B cell (primary cell): ENCODE results near the gene PSMC3IP. TPM values are rescaled to one million over a fixed set of nuclear protein-coding genes. Genes with fewer than 3 reads are reported as not detected.
"Not testable (repeated sequence)": the region's sequence is repeated elsewhere in the genome, so short reads cannot be mapped to it uniquely, and the experiment has no call there.

ENCODE experiments used
- ATAC-seq: fragments of 200-7000 bp; cut with Tn5 transposase; one replicate; pipeline ENCODE4 v1.10.0; 2021; ENCODE audit warnings: low read depth, mild to moderate bottlenecking, moderate number of reproducible peaks, moderate library complexity
- CTCF ChIA-PET: fragments of 350-600 bp; sonication (Branson Sonifier 250); formaldehyde crosslinking; loops from one replicate; lab custom pipeline; 2021; ENCODE audit warnings: antibody characterized with exemption, inconsistent platforms; lab: Charles Lee
- POLR2A ChIA-PET: fragments of 350-600 bp; sonication (Branson Sonifier 250); formaldehyde crosslinking; loops from one replicate; lab custom pipeline; 2021; ENCODE audit warnings: antibody characterized with exemption; lab: Charles Lee
- DNase-seq: peaks from one replicate; pipeline ENCODE4 v3.0.0; 2013
- H2AFZ ChIP-seq: 2 replicates; pipeline ENCODE4 v1.6.1; 2012; ENCODE audit warnings: mild to moderate bottlenecking, low read depth, low read length; ENCODE audit not compliant: insufficient read depth, poor library complexity, severe bottlenecking
- H3K27ac ChIP-seq, 2 donors: 1 replicate in 1 of 2; 2 replicates in 1 of 2; pipeline ENCODE4 v1.5.1; 2012 to 2013; ENCODE audit warnings: low read length in 2 of 2, mild to moderate bottlenecking in 2 of 2, moderate library complexity in 1 of 2
- H3K27me3 ChIP-seq, 4 experiments: fragments of 200-600 bp in 1 of 4; sonication (generic) in 1 of 4; replicated peaks in 1 of 4; 1 replicate in 2 of 4; 2 replicates in 2 of 4; pipeline versions ENCODE4 v1.6.1 to v1.7.0; 2013 to 2016; ENCODE audit warnings: low read length in 3 of 4, mild to moderate bottlenecking in 2 of 4, mixed read lengths in 1 of 4, moderate library complexity in 1 of 4; ENCODE audit not compliant: insufficient read depth in 4 of 4, control insufficient read depth in 3 of 4; ENCODE audit errors: control extremely low read depth in 1 of 4
- H3K36me3 ChIP-seq, 2 experiments: replicated peaks in 1 of 2; 1 replicate in 1 of 2; 2 replicates in 1 of 2; pipeline versions ENCODE4 v1.6.1 to v1.7.1; 2013; ENCODE audit warnings: low read length in 1 of 2; ENCODE audit not compliant: insufficient read depth in 2 of 2, control insufficient read depth in 1 of 2; ENCODE audit errors: control extremely low read depth in 1 of 2, extremely low read depth in 1 of 2
- H3K4me1 ChIP-seq, 2 donors: fragments of 200-600 bp in 1 of 2; sonication (generic) in 1 of 2; 1 replicate in 1 of 2; 2 replicates in 1 of 2; pipeline versions ENCODE4 v1.5.1 to v1.6.1; 2013 to 2017; ENCODE audit warnings: low read length in 2 of 2; ENCODE audit not compliant: control insufficient read depth in 2 of 2, insufficient read depth in 2 of 2
- H3K4me2 ChIP-seq: replicated peaks from 2 replicates; pipeline ENCODE3; 2012; ENCODE audit warnings: mild to moderate bottlenecking, low read depth, low read length; ENCODE audit not compliant: poor library complexity, severe bottlenecking
- H3K4me3 ChIP-seq, 5 experiments: fragments of 200-600 bp in 1 of 5; sonication (generic) in 1 of 5; 1 replicate in 3 of 5; 2 replicates in 2 of 5; pipeline versions ENCODE4 v1.5.1 to v1.7.0; 2011 to 2016; ENCODE audit warnings: low read length in 4 of 5, mild to moderate bottlenecking in 4 of 5, low read depth in 2 of 5, control low read depth in 1 of 5, moderate library complexity in 1 of 5; ENCODE audit not compliant: insufficient read depth in 1 of 5; ENCODE audit errors: control extremely low read depth in 1 of 5, extremely low read depth in 1 of 5
- H3K79me2 ChIP-seq: fragments of 200-600 bp; sonication (generic); one replicate; pipeline ENCODE4 v1.6.0; 2016; ENCODE audit warnings: low read length; ENCODE audit not compliant: control insufficient read depth, insufficient read depth
- H3K9ac ChIP-seq: fragments of 200-600 bp; sonication (generic); 2 replicates; pipeline ENCODE4 v1.6.1; 2017; ENCODE audit warnings: mild to moderate bottlenecking, low read length, moderate library complexity
- H3K9me3 ChIP-seq, 3 donors: one replicate each; pipeline versions ENCODE4 v1.6.1 to v1.7.1; 2013; ENCODE audit warnings: low read length in 2 of 3; ENCODE audit not compliant: control insufficient read depth in 2 of 3, insufficient read depth in 1 of 3; ENCODE audit errors: control extremely low read depth in 1 of 3
- H4K20me1 ChIP-seq: 2 replicates; pipeline ENCODE4 v1.6.0; 2012; ENCODE audit warnings: mild to moderate bottlenecking, low read length; ENCODE audit not compliant: insufficient read depth, control insufficient read depth, poor library complexity, severe bottlenecking
- H3K27ac Mint-ChIP-seq: one replicate; pipeline ENCODE4 v1.8.0; 2021; ENCODE audit warnings: mixed read lengths
- H3K27me3 Mint-ChIP-seq: one replicate; pipeline ENCODE4 v1.8.0; 2021; ENCODE audit warnings: mixed read lengths
- H3K4me1 Mint-ChIP-seq: one replicate; pipeline ENCODE4 v1.8.0; 2021; ENCODE audit warnings: mixed read lengths
- H3K4me3 Mint-ChIP-seq: one replicate; pipeline ENCODE4 v1.8.0; 2021; ENCODE audit warnings: mixed read lengths
- H3K9me3 Mint-ChIP-seq: one replicate; pipeline ENCODE4 v1.8.0; 2022; ENCODE audit warnings: mixed read lengths; ENCODE audit not compliant: insufficient read depth
- CTCF ChIP-seq: fragments of 200-600 bp; IDR thresholded peaks from one replicate; pipeline ENCODE4 v1.8.0; 2022; ENCODE audit warnings: antibody characterized with exemption, mild to moderate bottlenecking
- EZH2 ChIP-seq: IDR thresholded peaks from 2 replicates; pipeline ENCODE4 v1.6.1; 2012; ENCODE audit warnings: borderline replicate concordance, low read depth, mild to moderate bottlenecking, moderate library complexity, low read length; ENCODE audit not compliant: insufficient read depth, poor library complexity, severe bottlenecking
- WGBS: methylation state at CpG from one replicate; pipeline ENCODE4 v1.1.5; 2013; ENCODE audit warnings: missing lambda C conversion rate; ENCODE audit not compliant: insufficient coverage; 5-methylcytosine and 5-hydroxymethylcytosine counted together
- intact Hi-C: fragments of 100-400 bp; cut with micrococcal nuclease; formaldehyde crosslinking; loops from one replicate; pipeline ENCODE4 v1.10.0; 2022
- polyA plus RNA-seq: library from polyadenylated mRNA; depleted of rRNA; stranded (reverse); fragments of >200 nt; gene quantifications from 2 replicates; pipeline ENCODE4 v1.2.3, GENCODE V29; 2012
- total RNA-seq, 2 donors: library from RNA; stranded (reverse); fragments of 120-200 nt in 1 of 2; gene quantifications; 1 replicate in 1 of 2; 2 replicates in 1 of 2; pipeline versions ENCODE4 v1.2.3 to v1.2.4, GENCODE V29; 2013 to 2022

The PSMC3IP gene
- total and polyA plus RNA-seq, 2 donors (not counting 1 experiment from before 2014, with no cell fraction given): 2.8 to 10.4 TPM

- WGBS: 91% methylated on average over 12 of the region's 17 CpGs
- H3K27ac Mint-ChIP-seq: no peak overlapping the region
- Histone ChIP-seq H3K4me2 (no peak overlapping the region), H3K27me3 (no peaks in the 10 kb centered on the region), H3K27ac (no peak overlapping the region), H3K9me3 (no peaks in the 10 kb centered on the region), H3K9ac (no peak overlapping the region), H4K20me1 (peaks cover 19% of the 10 kb centered on the region), H3K4me1 (peaks cover 9 to 11% of the 10 kb centered on the region in 2 donors), H2AFZ (no peak overlapping the region), H3K4me3 (no peak overlapping the region), H3K36me3 (peaks cover 0 to 22% of the 10 kb centered on the region in 2 experiments), H3K79me2 (peaks cover 23% of the 10 kb centered on the region)
- POLR2A ChIA-PET: interaction anchor here (0.6 to 1.2 kb wide), 2 partner anchors 14 to 253 kb away, joined by 4 to 6 read pairs; no protein-coding TSS in a partner anchor
- intact Hi-C loops: no loop called here
- no peak for TF ChIP-seq EZH2
- TF ChIP-seq CTCF: no peak
- CTCF ChIA-PET: interaction anchor here (0.7 kb wide), 2 partner anchors 29 to 159 kb away, joined by 3 to 4 read pairs; no protein-coding TSS in a partner anchor
- no peaks in the 10 kb centered on the region for H3K9me3 Mint-ChIP-seq
- H3K4me1 Mint-ChIP-seq: peaks cover 17% of the 10 kb centered on the region
- DNase-seq (no peak), ATAC-seq (no peak)
- no peak overlapping the region for H3K4me3 Mint-ChIP-seq
- H3K27me3 Mint-ChIP-seq: no peaks in the 10 kb centered on the region
Measured at GRCh38 chr17:42541041-42541833, 36.3 kb downstream of the PSMC3IP start.

GRCh38 chr17:42540558-42540957 is 37.0 kb downstream of the PSMC3IP start:
- H3K36me3 ChIP-seq: peaks cover 0 to 22% of the 10 kb centered on the region in 2 experiments
- peaks cover 11 to 14% of the 10 kb centered on the region in 2 donors for H3K4me1 ChIP-seq
- H3K27me3 Mint-ChIP-seq, H3K4me3 ChIP-seq, H3K27ac Mint-ChIP-seq, ATAC-seq, H3K4me3 Mint-ChIP-seq, H3K27ac ChIP-seq, H3K9ac ChIP-seq, DNase-seq, H3K4me2 ChIP-seq, intact Hi-C loops, H3K9me3 ChIP-seq, H2AFZ ChIP-seq, H3K9me3 Mint-ChIP-seq, H3K27me3 ChIP-seq: not testable (repeated sequence)
- 100% methylated on average over 3 of the region's 4 CpGs for WGBS
- H3K4me1 Mint-ChIP-seq: peaks cover 22% of the 10 kb centered on the region
- peaks cover 19% of the 10 kb centered on the region for H4K20me1 ChIP-seq
- ChIA-PET POLR2A (interaction anchor here (1.2 kb wide), 1 partner anchor 14 kb away, joined by 4 read pairs; no protein-coding TSS in a partner anchor), CTCF (interaction anchor here (0.7 kb wide), 1 partner anchor 160 kb away, joined by 3 read pairs; no protein-coding TSS in a partner anchor)
- H3K79me2 ChIP-seq: peaks cover 25% of the 10 kb centered on the region
